Measurements from ENCODE around the gene KCNJ15. TPM values are rescaled to one million over a fixed set of nuclear protein-coding genes. Genes with fewer than 3 reads are reported as not detected.

Gene KCNJ15
- total RNA-seq, 1 donor from 2014 or later = 0.40 TPM

DNA sequence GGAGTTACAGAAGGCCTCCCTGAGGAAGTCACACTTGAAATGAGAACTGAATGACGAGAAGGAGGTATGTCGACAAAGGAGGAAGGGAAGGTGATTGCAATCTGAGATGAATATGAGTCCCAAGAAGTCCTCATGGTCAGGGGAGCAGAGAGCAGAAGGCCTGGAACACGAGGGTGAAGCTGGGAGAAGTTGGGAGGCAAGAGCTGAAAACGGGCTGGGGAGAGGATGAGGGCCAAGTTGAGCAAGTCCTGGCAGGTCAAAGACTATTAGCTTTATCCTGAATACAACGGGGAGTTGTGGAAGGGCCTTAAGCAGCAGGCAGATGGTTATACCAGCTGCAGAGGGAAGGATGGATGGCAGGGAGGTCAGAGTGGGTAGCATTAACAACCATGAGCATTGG, 89.5 kb downstream of the KCNJ15 start:
- no peaks in the 10 kb centered on the region for H3K36me3 Mint-ChIP-seq (ENCODE audit: low read depth)
- no peak for DNase-seq (ENCODE audit: low read depth, low spot score)
- TF ChIP-seq, protein P1, sequence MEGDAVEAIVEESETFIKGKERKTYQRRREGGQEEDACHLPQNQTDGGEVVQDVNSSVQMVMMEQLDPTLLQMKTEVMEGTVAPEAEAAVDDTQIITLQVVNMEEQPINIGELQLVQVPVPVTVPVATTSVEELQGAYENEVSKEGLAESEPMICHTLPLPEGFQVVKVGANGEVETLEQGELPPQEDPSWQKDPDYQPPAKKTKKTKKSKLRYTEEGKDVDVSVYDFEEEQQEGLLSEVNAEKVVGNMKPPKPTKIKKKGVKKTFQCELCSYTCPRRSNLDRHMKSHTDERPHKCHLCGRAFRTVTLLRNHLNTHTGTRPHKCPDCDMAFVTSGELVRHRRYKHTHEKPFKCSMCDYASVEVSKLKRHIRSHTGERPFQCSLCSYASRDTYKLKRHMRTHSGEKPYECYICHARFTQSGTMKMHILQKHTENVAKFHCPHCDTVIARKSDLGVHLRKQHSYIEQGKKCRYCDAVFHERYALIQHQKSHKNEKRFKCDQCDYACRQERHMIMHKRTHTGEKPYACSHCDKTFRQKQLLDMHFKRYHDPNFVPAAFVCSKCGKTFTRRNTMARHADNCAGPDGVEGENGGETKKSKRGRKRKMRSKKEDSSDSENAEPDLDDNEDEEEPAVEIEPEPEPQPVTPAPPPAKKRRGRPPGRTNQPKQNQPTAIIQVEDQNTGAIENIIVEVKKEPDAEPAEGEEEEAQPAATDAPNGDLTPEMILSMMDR (conservative IDR thresholded peaks at IDR 0.05) = no peak
- H3K27ac Mint-ChIP-seq (ENCODE audit: unreplicated experiment) = no peak overlapping the region
- H3K4me1 Mint-ChIP-seq = peaks cover 8% of the 10 kb centered on the region
- no peak overlapping the region for H3K4me3 Mint-ChIP-seq
- H3K9me3 Mint-ChIP-seq = peaks cover 7% of the 10 kb centered on the region
- peaks cover 1% of the 10 kb centered on the region for H3K27me3 Mint-ChIP-seq (ENCODE audit: low read depth)

DNA sequence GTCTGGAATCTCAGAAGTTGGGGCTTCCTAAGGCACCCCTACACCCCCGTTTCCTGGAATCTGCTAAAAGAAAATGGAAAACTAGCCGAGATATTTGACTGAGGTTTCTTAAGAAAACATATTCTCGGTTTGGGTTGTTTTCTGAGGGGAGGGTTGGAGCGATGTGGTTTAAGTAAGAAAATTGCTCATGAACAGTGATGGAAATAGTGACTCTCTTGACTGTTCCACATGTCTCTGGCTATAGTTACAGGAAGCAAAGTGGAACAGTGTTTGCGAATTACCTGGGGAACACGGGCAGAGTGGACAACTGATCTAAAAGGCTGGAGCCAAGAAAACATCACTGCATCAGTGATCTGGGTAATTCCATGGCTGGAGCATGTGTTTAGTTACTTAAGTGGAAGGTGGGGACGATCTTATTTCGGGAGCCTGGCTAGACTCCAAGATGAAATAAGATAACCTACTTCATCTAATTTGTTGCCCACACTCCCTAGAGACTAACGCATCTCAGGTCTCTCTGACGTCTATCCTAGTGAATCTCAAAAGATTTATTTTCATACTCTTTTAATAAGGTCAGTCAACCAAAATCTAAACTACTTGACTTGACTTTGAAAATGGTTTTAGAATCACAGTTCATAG, 92.4 kb downstream of the KCNJ15 start:
- H3K27me3 Mint-ChIP-seq (ENCODE audit: low read depth) = peaks cover 8% of the 10 kb centered on the region
- H3K4me3 Mint-ChIP-seq = no peak overlapping the region
- no peak overlapping the region for H3K27ac Mint-ChIP-seq (ENCODE audit: unreplicated experiment)
- peaks cover 21% of the 10 kb centered on the region for H3K4me1 Mint-ChIP-seq
- TF ChIP-seq, protein P1 (conservative IDR thresholded peaks at IDR 0.05) = no peak
- no peak for DNase-seq (ENCODE audit: low read depth, low spot score)
- H3K36me3 Mint-ChIP-seq (ENCODE audit: low read depth) = no peaks in the 10 kb centered on the region
- peaks cover 4% of the 10 kb centered on the region for H3K9me3 Mint-ChIP-seq

DNA sequence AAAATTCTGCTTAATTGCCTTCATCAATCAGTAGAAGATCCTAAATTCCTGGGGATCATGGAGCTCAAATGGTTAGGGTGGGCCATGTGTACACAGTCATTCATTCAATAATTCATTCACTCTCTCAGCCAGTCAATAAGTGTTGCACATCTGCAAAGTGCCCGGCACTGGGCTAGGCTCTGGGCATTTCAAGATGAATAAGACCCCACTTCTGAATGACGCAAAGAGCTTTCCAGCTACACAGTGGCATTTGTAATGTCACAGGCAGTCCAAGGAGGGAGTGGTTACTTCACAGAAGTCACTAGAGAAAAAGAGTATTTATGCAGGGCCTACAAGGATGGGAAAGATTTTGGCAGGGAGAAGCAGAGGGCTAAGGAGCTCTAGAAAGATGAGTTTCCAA, 93.2 kb downstream of the KCNJ15 start:
- H3K27ac Mint-ChIP-seq (ENCODE audit: unreplicated experiment) = no peak overlapping the region
- H3K4me1 Mint-ChIP-seq = peaks cover 21% of the 10 kb centered on the region
- no peak for DNase-seq (ENCODE audit: low read depth, low spot score)
- peaks cover 4% of the 10 kb centered on the region for H3K9me3 Mint-ChIP-seq
- TF ChIP-seq, protein P1 (conservative IDR thresholded peaks at IDR 0.05) = no peak
- no peak overlapping the region for H3K4me3 Mint-ChIP-seq
- H3K27me3 Mint-ChIP-seq (ENCODE audit: low read depth) = peaks cover 14% of the 10 kb centered on the region
- no peaks in the 10 kb centered on the region for H3K36me3 Mint-ChIP-seq (ENCODE audit: low read depth)

- peak overlapping the region; percentile 30 for H3K27ac Mint-ChIP-seq (ENCODE audit: unreplicated experiment)
Measured at GRCh38 chr21:38350684-38351083, 93.9 kb downstream of the KCNJ15 start.

DNA sequence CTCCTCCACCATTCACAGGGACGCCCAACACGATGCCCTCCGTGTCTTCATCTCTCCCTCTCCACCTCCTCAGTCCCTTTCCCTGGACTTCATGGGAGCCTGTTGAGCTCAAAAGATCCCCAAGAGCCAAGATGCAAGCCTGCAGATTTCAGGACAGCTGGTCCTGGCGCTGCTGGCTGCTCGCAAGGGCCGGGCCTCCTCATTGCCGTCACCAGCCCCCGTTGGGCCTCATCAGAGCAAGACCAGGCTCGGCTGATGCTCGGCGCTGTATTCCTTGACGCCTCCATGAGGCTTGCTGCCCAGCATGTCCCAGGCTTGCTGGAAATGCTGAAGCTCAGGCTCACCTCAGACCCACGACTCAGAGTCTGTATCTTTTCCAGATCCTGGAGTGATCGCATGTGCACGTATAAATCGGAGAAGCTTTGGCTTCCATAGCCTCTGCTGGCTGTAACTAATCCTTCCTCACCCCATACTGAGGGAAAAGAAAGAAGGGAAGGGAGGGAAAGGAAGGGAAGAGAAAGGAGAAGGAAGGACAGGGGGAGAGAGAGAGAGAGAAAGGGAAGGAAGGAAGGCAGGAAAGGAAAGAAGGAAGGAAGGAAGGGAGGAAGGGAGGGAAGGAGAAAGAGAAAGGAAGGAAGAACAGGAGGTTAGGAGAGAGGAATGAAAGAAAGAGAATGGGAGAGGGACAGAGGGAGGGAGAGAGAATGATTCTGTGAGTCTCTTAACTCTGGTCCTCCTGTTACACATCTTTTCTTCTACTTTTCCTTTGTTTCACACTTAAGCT, 94.6 kb downstream of the KCNJ15 start:
- Mint-ChIP-seq H3K4me1 (peaks cover 21% of the 10 kb centered on the region), H3K9me3 (peaks cover under 1% of the 10 kb centered on the region), H3K4me3 (no peak overlapping the region), H3K27ac (ENCODE audit: unreplicated experiment) (peak overlapping the region; percentile 72), H3K27me3 (ENCODE audit: low read depth) (peaks cover 15% of the 10 kb centered on the region), H3K36me3 (ENCODE audit: low read depth) (no peaks in the 10 kb centered on the region)
- TF ChIP-seq, protein P1 (conservative IDR thresholded peaks at IDR 0.05) = no peak
- no peak for DNase-seq (ENCODE audit: low read depth, low spot score)

More at GRCh38 chr21:38350684-38351083, 93.9 kb downstream of the KCNJ15 start:
- no peak for DNase-seq (ENCODE audit: low read depth, low spot score)
- Mint-ChIP-seq H3K4me1 (peaks cover 21% of the 10 kb centered on the region), H3K9me3 (peaks cover 4% of the 10 kb centered on the region), H3K4me3 (no peak overlapping the region), H3K27me3 (ENCODE audit: low read depth) (peaks cover 15% of the 10 kb centered on the region), H3K36me3 (ENCODE audit: low read depth) (no peaks in the 10 kb centered on the region)
- TF ChIP-seq, protein P1 (conservative IDR thresholded peaks at IDR 0.05) = no peak
